ENCODE data around the gene SLAMF9. TPM values are rescaled to one million over a fixed set of nuclear protein-coding genes. Genes with fewer than 3 reads are reported as not detected.
A peak's percentile ranks its signal among the peaks of the same experiment; 100 is the strongest.

The SLAMF9 gene
- total RNA-seq, 1 experiment from 2014 or later: not detected

- POLR2A ChIA-PET (ENCODE audit: low non-redundant PET): interaction anchor here (0.5 kb wide), 1 partner anchor 85 kb away, joined by 3 read pairs; no protein-coding TSS in a partner anchor
- intact Hi-C loops (cut with micrococcal nuclease; ENCODE audit: unreplicated experiment): no loop called here
- no peaks in the 10 kb centered on the region for H3K36me3 ChIP-seq (ENCODE audit: insufficient read depth, low read length, poor library complexity, severe bottlenecking)
- peaks cover 19% of the 10 kb centered on the region for H3K4me1 ChIP-seq (ENCODE audit: insufficient read depth, low read length, poor library complexity, severe bottlenecking)
- H3K27me3 ChIP-seq (replicated peaks; ENCODE audit: insufficient read depth, low read depth, low read length, poor library complexity): no peaks in the 10 kb centered on the region
- H3K4me3 ChIP-seq (ENCODE audit: low read depth, low read length, poor library complexity, severe bottlenecking): peak overlapping the region; percentile 78
- H3K27ac ChIP-seq (ENCODE audit: low read depth, low read length, poor library complexity, severe bottlenecking): no peak overlapping the region
- no peak for TF ChIP-seq EZH2 (IDR thresholded peaks at IDR 0.05; ENCODE audit: borderline replicate concordance, low read depth, low read length, poor library complexity, severe bottlenecking)
- TF ChIP-seq, protein P1, sequence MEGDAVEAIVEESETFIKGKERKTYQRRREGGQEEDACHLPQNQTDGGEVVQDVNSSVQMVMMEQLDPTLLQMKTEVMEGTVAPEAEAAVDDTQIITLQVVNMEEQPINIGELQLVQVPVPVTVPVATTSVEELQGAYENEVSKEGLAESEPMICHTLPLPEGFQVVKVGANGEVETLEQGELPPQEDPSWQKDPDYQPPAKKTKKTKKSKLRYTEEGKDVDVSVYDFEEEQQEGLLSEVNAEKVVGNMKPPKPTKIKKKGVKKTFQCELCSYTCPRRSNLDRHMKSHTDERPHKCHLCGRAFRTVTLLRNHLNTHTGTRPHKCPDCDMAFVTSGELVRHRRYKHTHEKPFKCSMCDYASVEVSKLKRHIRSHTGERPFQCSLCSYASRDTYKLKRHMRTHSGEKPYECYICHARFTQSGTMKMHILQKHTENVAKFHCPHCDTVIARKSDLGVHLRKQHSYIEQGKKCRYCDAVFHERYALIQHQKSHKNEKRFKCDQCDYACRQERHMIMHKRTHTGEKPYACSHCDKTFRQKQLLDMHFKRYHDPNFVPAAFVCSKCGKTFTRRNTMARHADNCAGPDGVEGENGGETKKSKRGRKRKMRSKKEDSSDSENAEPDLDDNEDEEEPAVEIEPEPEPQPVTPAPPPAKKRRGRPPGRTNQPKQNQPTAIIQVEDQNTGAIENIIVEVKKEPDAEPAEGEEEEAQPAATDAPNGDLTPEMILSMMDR (conservative IDR thresholded peaks at IDR 0.05; ENCODE audit: low read depth, low read length): no peak
- no peaks in the 10 kb centered on the region for H3K9me3 ChIP-seq (ENCODE audit: low read depth, low read length, poor library complexity, severe bottlenecking)
- no TSS peak for BruUV-seq (replicated peaks)
- CTCF ChIA-PET: no interaction called here
- DNase-seq (ENCODE audit: low spot score): no peak
Measured at GRCh38 chr1:159925719-159926078, 28.3 kb downstream of the SLAMF9 start.

DNA sequence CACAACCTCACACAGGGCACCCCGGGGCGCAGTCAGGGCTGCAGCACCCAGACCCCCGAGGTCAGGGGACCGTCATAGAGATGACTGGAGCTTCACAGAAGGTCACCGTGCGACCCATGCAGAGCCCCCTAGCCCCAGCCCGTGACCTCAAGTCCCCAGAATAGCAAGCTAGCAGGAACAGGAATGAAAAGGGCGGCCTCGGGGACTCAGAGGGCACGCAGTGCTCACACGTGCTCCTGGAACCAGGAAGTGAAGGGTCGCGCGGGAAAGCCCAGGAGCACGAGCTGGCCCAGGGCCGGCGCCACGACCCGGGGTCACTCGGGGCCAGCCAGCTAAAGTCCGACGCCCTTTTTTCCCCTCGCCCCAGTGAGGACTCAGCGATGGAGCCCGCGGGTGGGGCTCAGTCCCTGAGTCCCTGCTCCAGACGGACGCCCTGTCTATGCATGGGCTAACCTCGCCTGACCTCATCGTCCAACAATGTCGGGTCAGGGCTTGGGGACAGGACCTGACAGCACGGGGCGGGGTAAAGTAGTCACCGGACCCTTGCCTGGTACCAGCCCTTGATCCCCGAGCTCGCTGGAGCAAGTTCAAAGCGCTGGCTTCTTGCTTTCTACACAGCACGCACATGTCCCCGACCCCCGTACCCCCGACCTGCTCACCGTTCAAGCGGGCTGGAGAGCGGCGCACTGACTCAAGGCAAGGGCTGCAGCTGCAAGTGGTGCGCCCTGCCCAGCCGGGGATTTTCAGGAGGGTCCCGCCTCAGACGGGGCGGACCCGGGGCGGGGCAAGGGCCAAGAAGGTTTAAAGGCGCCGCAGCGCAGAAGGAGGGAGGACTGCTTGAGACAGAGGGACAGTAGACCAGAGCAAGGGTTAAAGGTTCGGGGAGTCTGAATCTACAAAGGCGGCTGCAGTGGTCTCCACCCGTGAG, 29.0 kb downstream of the SLAMF9 start, which contains the start of gene TAGLN2:
Gene TAGLN2, minus strand, starts transcription at position 717 of the 928 bp plus-strand sequence. CDS start 4,998 bp downstream, outside the sequence.
- intact Hi-C loops (cut with micrococcal nuclease; ENCODE audit: unreplicated experiment): no loop called here
- POLR2A ChIA-PET (ENCODE audit: low non-redundant PET): interaction anchor here (0.5 to 0.6 kb wide), 2 partner anchors 86 to 125 kb away, joined by 3 read pairs; no protein-coding TSS in a partner anchor
- BruUV-seq (replicated peaks): TSS peak; percentile 34

DNA sequence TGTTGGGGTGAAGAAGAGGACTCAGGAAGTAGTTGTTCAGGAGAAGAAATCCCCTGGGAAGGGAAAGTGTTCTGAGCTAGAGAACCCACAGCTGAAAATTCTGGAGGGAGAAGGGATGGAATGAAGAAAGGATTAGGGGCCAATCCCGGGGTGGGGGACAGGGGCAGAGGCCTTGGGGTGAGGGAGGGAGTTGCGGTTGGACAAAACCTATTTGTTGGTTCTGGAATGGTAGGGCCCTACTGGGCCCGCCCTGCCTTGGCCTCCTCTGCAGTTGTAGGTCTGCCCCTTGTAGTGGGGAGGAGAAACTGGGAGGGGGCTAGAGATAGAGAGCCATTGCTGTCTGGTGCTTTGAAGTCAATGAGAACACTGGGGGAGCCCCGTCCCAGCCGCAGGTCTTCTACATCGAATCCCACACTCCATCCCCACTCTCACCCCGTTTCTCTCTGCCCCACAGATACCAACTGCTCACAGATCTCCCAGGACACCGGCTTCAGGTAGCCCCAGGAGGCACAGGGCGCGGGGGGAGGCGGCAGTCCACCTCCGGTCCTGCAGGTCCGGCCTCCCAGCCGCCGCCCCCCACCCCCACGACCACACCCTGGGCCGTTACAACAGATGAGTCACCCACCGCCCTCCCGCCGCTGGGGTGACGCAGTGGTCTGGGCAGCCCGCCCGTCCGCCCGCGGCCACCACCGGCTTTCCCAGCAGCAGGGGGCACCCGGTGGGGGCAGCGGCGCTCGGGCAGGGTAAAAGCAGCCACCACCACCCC, 29.8 kb downstream of the SLAMF9 start:
- Histone ChIP-seq H3K27me3 (replicated peaks; ENCODE audit: insufficient read depth, low read depth, low read length, poor library complexity) (no peaks in the 10 kb centered on the region), H3K4me1 (ENCODE audit: insufficient read depth, low read length, poor library complexity, severe bottlenecking) (peaks cover 19% of the 10 kb centered on the region), H3K27ac (ENCODE audit: low read depth, low read length, poor library complexity, severe bottlenecking) (peak overlapping the region; percentile 76), H3K4me3 (ENCODE audit: low read depth, low read length, poor library complexity, severe bottlenecking) (peak overlapping the region; percentile 78), H3K36me3 (ENCODE audit: insufficient read depth, low read length, poor library complexity, severe bottlenecking) (peaks cover 8% of the 10 kb centered on the region), H3K9me3 (ENCODE audit: low read depth, low read length, poor library complexity, severe bottlenecking) (no peaks in the 10 kb centered on the region)
- POLR2A ChIA-PET (ENCODE audit: low non-redundant PET): no interaction called here
- intact Hi-C loops (cut with micrococcal nuclease; ENCODE audit: unreplicated experiment): no loop called here
- CTCF ChIA-PET: interaction anchor here (0.7 to 1.3 kb wide), 3 partner anchors 84 to 728 kb away, joined by 3 read pairs; no protein-coding TSS in a partner anchor
- peak; percentile 37 for DNase-seq (ENCODE audit: low spot score)
- no TSS peak for BruUV-seq (replicated peaks)
- TF ChIP-seq, protein P1 (conservative IDR thresholded peaks at IDR 0.05; ENCODE audit: low read depth, low read length): no peak
- no peak for TF ChIP-seq EZH2 (IDR thresholded peaks at IDR 0.05; ENCODE audit: borderline replicate concordance, low read depth, low read length, poor library complexity, severe bottlenecking)

More for the DNA sequence above, 29.0 kb downstream of the SLAMF9 start, which contains the start of gene TAGLN2:
- no peak for TF ChIP-seq EZH2 (IDR thresholded peaks at IDR 0.05; ENCODE audit: borderline replicate concordance, low read depth, low read length, poor library complexity, severe bottlenecking)
- TF ChIP-seq, protein P1 (conservative IDR thresholded peaks at IDR 0.05; ENCODE audit: low read depth, low read length): no peak
- Histone ChIP-seq H3K4me3 (ENCODE audit: low read depth, low read length, poor library complexity, severe bottlenecking) (peak within 1 kb of the TSS; percentile 78), H3K9me3 (ENCODE audit: low read depth, low read length, poor library complexity, severe bottlenecking) (no peaks in the 10 kb centered on the region), H3K27ac (ENCODE audit: low read depth, low read length, poor library complexity, severe bottlenecking) (peak within 1 kb of the TSS; percentile 76), H3K4me1 (ENCODE audit: insufficient read depth, low read length, poor library complexity, severe bottlenecking) (peaks cover 19% of the 10 kb centered on the region), H3K27me3 (replicated peaks; ENCODE audit: insufficient read depth, low read depth, low read length, poor library complexity) (no peaks in the 10 kb centered on the region), H3K36me3 (ENCODE audit: insufficient read depth, low read length, poor library complexity, severe bottlenecking) (no peaks in the 10 kb centered on the region)
- CTCF ChIA-PET: no interaction called here
- peak; percentile 90 for DNase-seq (ENCODE audit: low spot score)
